Calu3 (cell line): ENCODE results near the gene TAPBP. TPM values are rescaled to one million over a fixed set of nuclear protein-coding genes. Genes with fewer than 3 reads are reported as not detected.

Experiments used
- BruUV-seq: library from RNA; stranded (reverse); fragments of 400-500 nt; replicated peaks from 2 replicates; lab custom pipeline; 2021; lab: Mats Ljungman, UMichigan
- CTCF ChIA-PET: fragments of 300-600 bp; sonication (Branson Sonifier 250); formaldehyde crosslinking; loops from one replicate; lab custom pipeline; 2022; ENCODE audit warnings: antibody characterized with exemption; lab: Charles Lee
- DNase-seq: peaks from one replicate; pipeline ENCODE4 v3.0.0; 2022
- H3K27ac Mint-ChIP-seq: one replicate; pipeline ENCODE4 v1.8.0; 2022; ENCODE audit warnings: mixed read lengths; ENCODE audit not compliant: unreplicated experiment
- H3K27me3 Mint-ChIP-seq: one replicate; pipeline ENCODE4 v1.8.0; 2022; ENCODE audit warnings: mixed read lengths; ENCODE audit not compliant: unreplicated experiment
- H3K36me3 Mint-ChIP-seq: one replicate; pipeline ENCODE4 v1.8.0; 2022; ENCODE audit warnings: mild to moderate bottlenecking, moderate library complexity, mixed read lengths; ENCODE audit not compliant: insufficient read depth, unreplicated experiment
- H3K4me1 Mint-ChIP-seq: one replicate; pipeline ENCODE4 v1.8.0; 2022; ENCODE audit warnings: mild to moderate bottlenecking, low read depth, mixed read lengths; ENCODE audit not compliant: unreplicated experiment
- H3K4me3 Mint-ChIP-seq: one replicate; pipeline ENCODE4 v1.8.0; 2022; ENCODE audit warnings: mild to moderate bottlenecking, low read depth, moderate library complexity, mixed read lengths; ENCODE audit not compliant: unreplicated experiment
- H3K9me3 Mint-ChIP-seq: one replicate; pipeline ENCODE4 v1.8.0; 2022; ENCODE audit warnings: low read depth, mixed read lengths; ENCODE audit not compliant: unreplicated experiment
- CTCF ChIP-seq: fragments of 200-600 bp; IDR thresholded peaks from one replicate; pipeline ENCODE4 v1.8.0; 2022; ENCODE audit warnings: antibody characterized with exemption; ENCODE audit not compliant: unreplicated experiment
- intact Hi-C: fragments of 100-400 bp; cut with micrococcal nuclease; formaldehyde crosslinking; loops from one replicate; pipeline ENCODE4 v1.10.0; 2022; ENCODE audit not compliant: unreplicated experiment
- total RNA-seq: library from RNA; stranded (reverse); gene quantifications from 2 replicates; pipeline ENCODE4 v1.2.3, GENCODE V29; 2022

Gene TAPBP
- total RNA-seq, 1 experiment from 2014 or later: 443 TPM

DNA sequence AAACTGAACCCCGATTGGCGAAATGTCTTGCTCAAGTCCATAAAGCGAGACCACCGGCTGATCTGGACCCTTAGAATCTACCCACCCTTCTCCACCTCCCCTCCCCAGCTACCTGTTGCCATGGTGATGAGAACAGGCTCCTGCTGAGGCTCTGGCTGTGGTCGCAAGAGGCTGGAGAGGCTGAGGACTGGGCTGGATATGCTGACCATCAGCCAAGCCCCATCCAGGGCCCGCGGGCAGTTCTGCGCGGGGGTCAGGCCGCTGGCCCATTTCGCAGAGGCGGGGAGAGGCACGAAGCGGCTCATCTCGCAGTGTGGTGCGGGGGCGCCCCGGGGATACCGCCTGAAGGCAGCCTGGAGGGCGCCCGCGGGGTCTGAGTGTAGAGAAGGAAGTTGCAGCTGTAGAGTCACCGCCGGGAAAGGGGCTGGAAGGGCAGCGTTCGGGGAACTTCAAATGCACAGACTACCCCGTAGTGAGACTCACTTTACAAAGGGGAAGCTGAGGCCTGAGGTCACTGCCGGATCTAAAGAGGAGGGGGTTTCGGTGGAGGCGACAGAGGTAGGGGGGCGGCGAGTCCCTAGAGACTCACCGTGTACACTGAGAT is 671 bp downstream of the TAPBP start:
- CTCF ChIA-PET: interaction anchor here (1.0 to 2.2 kb wide), 3 partner anchors 14 to 36 kb away, joined by 3 to 12 read pairs (median 5); partner anchors contain the start of genes B3GALT4 and RGL2
- TF ChIP-seq CTCF: no peak
- intact Hi-C loops: no loop called here
- peak; percentile 51 for DNase-seq
- peak overlapping the region; percentile 97 for H3K27ac Mint-ChIP-seq
- H3K9me3 Mint-ChIP-seq: no peaks in the 10 kb centered on the region
- peak overlapping the region; percentile 98 for H3K4me3 Mint-ChIP-seq
- H3K4me1 Mint-ChIP-seq: peaks cover 38% of the 10 kb centered on the region
- TSS peak; percentile 52 for BruUV-seq
- H3K27me3 Mint-ChIP-seq: no peaks in the 10 kb centered on the region
- H3K36me3 Mint-ChIP-seq: peaks cover 100% of the 10 kb centered on the region

DNA sequence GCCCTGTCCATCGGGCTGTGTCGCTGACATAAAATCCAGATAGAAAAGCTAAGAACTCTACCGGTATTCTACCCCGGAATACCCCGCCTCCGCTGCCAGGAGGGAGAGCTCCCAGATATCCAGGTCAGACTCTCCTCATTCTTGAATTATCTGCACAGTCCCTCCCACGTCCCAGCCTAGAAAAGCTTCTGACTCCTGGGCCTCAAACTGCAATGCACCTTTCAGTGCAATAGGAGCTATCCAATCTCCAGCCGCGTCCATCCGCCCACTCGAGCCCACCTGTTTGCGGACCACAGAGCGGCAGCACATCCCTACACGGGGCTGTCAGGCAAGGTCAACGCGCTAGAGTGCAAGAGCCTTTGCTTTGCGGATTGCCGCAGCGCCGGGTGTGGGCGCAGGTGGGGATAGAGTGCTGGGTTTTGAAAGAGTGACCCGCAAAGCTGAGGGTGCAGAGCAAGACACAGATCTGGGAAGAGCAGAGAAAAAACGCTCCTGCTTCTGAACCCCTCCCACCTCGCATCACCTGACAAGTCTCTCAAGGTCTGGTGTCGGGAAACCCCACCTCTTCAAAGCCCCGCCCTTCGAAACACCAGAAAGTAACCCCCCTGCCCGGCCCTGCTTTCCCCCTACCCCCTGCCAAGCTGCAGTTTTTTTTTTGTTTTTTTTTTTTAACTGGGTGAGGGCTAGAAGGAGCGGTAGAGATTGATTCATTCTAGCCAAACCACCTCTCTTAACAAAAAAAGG is 1.3 kb downstream of the TAPBP start:
- Mint-ChIP-seq H3K4me3 (peak overlapping the region; percentile 98), H3K36me3 (peaks cover 100% of the 10 kb centered on the region), H3K27me3 (no peaks in the 10 kb centered on the region), H3K9me3 (no peaks in the 10 kb centered on the region), H3K4me1 (peaks cover 34% of the 10 kb centered on the region), H3K27ac (peak overlapping the region; percentile 97)
- peak; percentile 91 for DNase-seq
- CTCF ChIA-PET: interaction anchor here (0.8 to 2.2 kb wide), 5 partner anchors 13 to 113 kb away, joined by 3 to 12 read pairs (median 4); partner anchors contain the start of genes B3GALT4 and RGL2
- no TSS peak for BruUV-seq
- intact Hi-C loops: no loop called here
- TF ChIP-seq CTCF: no peak

DNA sequence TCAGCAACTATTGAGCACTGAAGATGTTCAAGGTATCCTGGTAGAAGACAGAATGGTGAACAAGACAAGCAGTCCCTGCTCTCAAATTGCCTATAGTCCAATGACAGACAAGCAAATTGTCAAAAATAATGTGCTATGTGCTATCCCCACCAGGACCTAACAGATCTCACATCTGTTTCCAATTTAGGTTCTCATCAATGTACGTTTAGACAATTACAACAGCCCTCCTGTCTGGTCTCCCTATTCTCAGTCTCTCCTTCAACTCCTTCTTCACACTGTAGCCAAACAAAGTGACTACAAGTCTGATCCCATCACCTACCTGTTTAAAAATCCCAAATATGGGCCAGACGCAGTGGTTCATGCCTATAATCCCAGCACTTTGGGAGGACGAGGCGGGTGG is 7.5 kb downstream of the TAPBP start:
- CTCF ChIA-PET: interaction anchor here (0.7 kb wide), 1 partner anchor 32 kb away, joined by 5 read pairs; no protein-coding TSS in a partner anchor
- peaks cover 7% of the 10 kb centered on the region for H3K4me1 Mint-ChIP-seq
- no peak for TF ChIP-seq CTCF
- no peaks in the 10 kb centered on the region for H3K9me3 Mint-ChIP-seq
- DNase-seq: no peak
- intact Hi-C loops: no loop called here
- no TSS peak for BruUV-seq
- H3K4me3 Mint-ChIP-seq: no peak overlapping the region
- H3K27me3 Mint-ChIP-seq: no peaks in the 10 kb centered on the region
- H3K27ac Mint-ChIP-seq: peak overlapping the region; percentile 48
- peaks cover 79% of the 10 kb centered on the region for H3K36me3 Mint-ChIP-seq

DNA sequence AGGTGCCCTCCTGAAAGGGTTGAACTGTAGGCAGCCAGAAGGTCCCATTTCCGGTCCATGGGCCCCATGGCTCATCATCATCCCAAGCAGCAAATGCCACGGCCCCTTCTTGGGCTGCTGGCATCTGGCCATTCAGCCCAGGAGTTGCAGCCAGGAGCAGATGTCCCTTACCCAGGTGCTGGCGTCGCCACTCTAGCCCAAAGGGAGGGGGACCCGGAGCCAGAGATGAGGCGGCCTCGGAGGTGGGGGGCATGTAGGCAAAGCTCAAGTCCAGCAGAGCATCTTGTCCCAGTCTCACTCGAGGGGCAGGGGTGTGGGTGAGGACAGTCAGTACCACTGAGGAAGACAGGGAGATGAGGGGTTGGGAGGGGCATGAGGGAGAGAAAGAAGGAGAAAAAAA is 8.8 kb downstream of the TAPBP start:
- Mint-ChIP-seq H3K27ac (no peak overlapping the region), H3K4me1 (peaks cover 9% of the 10 kb centered on the region), H3K36me3 (peaks cover 79% of the 10 kb centered on the region), H3K27me3 (no peaks in the 10 kb centered on the region), H3K4me3 (no peak overlapping the region), H3K9me3 (no peaks in the 10 kb centered on the region)
- intact Hi-C loops: no loop called here
- no TSS peak for BruUV-seq
- no peak for TF ChIP-seq CTCF
- CTCF ChIA-PET: no interaction called here
- no peak for DNase-seq
